OCI-LY3 (cell line): Measurements from ENCODE around the gene PLXNC1.

ENCODE experiments used
- CTCF ChIP-seq: fragments of 200-600, 300-600 bp; sonication (generic); IDR thresholded peaks from 2 replicates; pipeline ENCODE4 v1.5.1; 2014; ENCODE audit warnings: antibody characterized with exemption, low read length, low read depth
- EZH2phosphoT487 ChIP-seq: fragments of 200-600 bp; shearing (Covaris generic); IDR thresholded peaks from 2 replicates; pipeline ENCODE4 v1.6.1; 2018; ENCODE audit warnings: antibody characterized with exemption, mixed run types, low read depth

DNA sequence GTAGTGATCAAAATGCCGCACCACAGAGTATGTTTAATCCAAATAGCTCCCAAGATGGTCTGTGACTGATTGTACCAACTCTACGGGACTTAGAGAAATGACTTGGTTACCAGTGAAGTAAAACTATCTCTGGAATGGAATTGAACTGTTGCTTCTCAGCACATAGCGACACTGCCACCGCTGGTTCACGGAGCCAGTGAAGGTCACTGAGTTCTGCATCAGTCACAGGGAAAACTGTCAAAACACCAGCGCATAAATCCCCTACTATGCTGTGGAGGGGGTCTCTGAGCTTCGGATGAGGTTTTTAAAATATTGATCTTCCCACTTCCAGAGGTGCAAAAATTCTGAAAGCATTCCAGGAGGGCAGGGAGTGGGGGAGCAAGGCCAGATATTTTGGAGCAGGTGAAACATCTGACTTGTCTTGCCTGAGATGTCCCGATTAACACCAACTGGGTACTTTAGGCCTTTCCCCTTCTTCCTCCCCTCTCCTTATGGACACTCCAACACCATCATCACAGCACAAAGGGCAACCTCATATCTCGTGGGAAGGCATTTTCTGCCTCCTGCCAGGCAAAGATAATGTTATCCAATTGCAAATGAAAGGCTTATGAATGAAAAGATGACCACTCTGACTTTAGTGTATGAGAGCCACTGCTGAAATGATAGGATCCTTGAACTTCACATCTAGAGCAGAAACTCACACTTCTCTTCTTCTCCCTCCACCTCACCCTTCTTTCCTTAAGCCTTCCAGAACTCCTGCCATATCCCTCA is 2.0 kb upstream of the PLXNC1 start:
- TF ChIP-seq CTCF (no peak), EZH2phosphoT487 (no peak)
